ENCODE measurements around the gene ZNF621.

GRCh38 chr3:40572588-40572987 is 47.8 kb downstream of the ZNF621 start:
- TF ChIP-seq CTCF (IDR thresholded peaks at IDR 0.05) (no peak), POLR2A (IDR thresholded peaks at IDR 0.05) (no peak)
